Activated effector memory CD4-positive, alpha-beta T cell treated with Interleukin-2 at 50 U/mL for 16 hours (primary cell): ENCODE data around the gene VPS9D1.
"Not testable (repeated sequence)": the region's sequence is repeated elsewhere in the genome, so short reads cannot be mapped to it uniquely, and the experiment has no call there.

Experiments
- DNase-seq: peaks from one replicate; pipeline ENCODE4 v3.0.0-alpha.2; 2020

Gene VPS9D1

DNA sequence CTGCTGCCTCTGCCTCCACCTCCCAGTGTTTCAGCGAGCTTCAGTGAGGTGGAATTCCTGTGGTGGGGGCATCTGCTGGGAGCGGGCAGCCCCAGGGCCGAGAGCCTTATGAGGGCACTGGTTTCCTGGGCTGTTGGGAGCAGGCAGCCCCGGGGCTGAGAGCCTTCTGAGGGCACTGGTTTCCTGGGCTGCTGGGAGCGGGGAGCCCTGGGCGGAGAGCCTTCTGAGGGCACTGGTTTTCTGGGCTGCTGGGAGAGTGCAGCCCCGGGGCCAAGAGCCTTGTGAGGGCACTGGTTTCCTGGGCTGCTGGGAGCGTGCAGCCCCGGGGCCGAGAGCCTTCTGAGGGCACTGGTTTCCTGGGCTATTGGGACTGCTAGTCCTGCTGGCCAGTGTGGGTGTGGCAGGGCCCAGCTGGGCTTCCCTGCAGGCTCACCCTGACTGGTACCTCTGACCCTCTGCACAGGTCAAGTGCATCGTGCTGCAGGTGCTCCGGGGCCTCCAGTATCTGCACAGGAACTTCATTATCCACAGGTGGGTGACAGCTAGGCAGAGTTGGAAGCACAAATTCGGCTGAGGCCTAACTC, 28.6 kb downstream of the VPS9D1 start:
- no peak for DNase-seq

DNA sequence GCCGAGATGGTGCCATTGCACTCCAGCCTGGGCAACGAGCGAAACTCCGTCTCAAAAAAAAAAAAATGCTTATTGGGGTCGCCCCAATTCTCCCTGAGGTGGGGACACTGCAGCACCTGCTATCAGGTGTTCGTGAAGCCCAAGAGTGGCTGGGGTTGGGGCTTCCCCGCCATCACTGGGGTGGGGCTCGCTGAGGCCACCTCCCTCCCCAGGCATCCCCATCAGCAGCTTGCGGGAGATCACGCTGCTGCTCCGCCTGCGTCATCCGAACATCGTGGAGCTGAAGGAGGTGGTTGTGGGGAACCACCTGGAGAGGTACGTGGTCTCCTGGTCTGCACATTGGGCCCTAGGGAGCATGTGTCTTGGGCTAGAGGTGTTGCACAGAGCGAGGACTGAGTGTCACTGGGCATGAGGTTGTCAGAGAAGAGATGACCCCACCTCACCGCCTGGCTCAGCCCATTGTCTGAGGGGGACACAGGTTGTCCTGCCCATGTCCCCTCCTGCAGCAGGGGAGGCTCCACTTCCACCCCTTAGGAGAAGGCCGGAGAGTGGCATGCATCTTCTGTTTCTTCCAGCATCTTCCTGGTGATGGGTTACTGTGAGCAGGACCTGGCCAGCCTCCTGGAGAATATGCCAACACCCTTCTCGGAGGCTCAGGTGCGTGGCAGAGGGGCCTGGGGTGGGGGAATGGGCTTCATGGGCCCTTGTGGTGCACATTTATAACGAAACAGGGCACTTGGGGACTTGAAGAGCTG, 29.3 kb downstream of the VPS9D1 start:
- no peak for DNase-seq

- no peak for DNase-seq
These were observed 30.3 kb downstream of the VPS9D1 start for GRCh38 chr16:89690392-89690901.

DNA sequence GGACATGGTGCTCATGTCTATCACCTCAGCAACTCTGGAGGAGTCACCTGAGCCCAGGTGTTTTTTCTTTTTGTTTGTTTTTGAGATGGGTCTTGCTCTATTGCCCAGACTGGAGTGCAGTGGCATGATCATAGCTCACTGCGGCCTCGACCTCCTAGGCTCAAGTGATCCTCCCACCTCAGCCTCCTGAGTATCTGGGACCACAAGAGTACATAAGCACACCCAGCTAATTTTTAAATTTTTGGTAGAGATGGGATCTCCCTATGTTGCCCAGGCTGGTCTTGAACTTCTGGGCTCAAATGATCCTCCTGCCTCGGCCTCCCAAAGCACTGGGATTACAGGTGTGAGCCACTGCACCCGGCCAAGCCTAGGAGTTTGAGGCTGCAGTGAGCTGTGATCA, 31.1 kb downstream of the VPS9D1 start:
- DNase-seq = not testable (repeated sequence)

- no peak for DNase-seq
These were observed 31.6 kb downstream of the VPS9D1 start for GRCh38 chr16:89689142-89689541.

GRCh38 chr16:89688395-89688794, 32.3 kb downstream of the VPS9D1 start:
- DNase-seq = no peak

- no peak for DNase-seq
These were observed 33.4 kb downstream of the VPS9D1 start for GRCh38 chr16:89687092-89687940.

DNA sequence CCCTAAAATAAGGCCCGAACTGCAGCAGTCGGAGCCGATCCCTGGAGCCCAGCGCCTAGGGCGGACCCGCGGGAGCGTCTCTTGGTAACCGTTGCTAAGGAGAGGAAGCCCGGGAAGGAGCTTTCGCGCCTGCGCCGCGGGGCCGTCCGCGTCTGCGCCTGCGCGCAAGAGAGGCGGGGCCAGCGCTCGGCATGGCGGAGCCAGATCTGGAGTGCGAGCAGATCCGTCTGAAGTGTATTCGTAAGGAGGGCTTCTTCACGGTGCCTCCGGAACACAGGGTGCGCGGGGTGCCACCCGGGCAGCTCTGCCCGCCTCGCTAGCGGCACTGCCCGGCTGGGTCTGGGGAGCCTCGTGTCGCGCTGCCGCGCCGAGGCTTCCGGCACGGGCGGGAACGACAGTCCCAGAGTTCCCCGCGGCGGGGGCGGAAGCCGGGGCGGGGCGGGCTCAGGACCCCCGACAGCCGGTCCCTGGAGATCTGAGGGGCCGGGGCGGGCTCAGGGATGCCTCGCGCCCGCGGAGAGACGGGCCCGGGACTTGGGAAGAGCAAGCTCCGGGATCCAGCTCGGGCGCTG, 34.1 kb downstream of the VPS9D1 start, which contains the start of gene CDK10:
TSS of gene CDK10 (plus strand) at position 170 of the 572 bp plus-strand sequence. CDS start at position 192, 22 bp downstream.
- peak; percentile 87 for DNase-seq

- no peak for DNase-seq
These were observed 34.8 kb downstream of the VPS9D1 start for GRCh38 chr16:89685916-89686315.

- DNase-seq = no peak
These were observed 42.4 kb downstream of the VPS9D1 start for GRCh38 chr16:89678258-89678657.

DNA sequence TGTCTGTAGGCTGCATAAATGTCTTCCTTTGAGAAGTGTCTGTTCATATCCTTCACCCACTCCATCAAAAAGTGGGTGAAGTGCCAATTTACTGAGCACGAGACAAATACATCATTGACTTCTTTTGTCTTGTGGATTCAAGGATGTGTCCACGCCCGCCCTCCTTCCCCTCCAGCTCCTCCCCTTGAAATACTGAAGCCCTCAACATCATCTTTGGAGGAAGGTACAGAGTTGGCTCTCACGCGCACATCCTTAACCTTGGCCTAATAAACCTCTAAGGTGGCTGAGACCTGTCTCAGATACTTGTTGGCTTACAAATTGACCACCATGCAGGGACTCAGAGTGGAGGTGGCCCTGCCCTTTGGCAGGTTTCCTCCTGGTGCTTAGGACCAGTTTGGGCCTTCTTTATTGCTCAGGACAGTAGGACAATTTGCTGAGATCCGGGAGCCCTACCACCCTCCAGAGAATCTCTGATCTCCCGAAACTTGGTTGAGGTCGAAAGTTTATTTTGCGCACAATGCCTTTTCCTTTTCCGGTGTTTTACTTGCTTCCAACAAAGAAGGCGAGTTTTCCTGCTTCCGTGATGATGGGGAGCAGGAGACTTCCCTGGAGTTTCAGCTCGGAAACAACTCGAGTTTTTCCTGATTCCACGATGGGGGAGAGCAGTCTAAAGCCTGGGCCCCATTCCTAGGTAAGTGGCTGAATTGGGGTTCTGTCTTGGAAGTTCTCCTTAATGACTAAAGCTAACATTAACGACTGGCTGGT, 48.3 kb downstream of the VPS9D1 start:
- DNase-seq = no peak

DNA sequence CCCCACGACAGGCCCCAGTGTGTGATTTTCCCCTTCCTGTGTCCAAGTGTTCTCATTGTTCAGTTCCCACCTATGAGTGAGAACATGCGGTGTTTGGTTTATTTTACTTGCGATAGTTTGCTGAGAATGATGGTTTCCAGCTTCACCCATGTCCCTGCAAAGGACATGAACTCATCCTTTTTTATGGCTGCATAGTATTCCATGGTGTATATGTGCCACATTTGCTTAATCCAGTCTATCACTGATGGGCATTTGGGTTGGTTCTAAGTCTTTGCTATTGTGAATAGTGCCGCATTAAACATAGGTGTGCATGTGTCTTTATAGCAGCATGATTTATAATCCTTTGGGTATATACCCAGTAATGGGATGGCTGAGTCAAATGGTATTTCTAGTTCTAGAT, 49.1 kb downstream of the VPS9D1 start:
- DNase-seq = not testable (repeated sequence)

DNA sequence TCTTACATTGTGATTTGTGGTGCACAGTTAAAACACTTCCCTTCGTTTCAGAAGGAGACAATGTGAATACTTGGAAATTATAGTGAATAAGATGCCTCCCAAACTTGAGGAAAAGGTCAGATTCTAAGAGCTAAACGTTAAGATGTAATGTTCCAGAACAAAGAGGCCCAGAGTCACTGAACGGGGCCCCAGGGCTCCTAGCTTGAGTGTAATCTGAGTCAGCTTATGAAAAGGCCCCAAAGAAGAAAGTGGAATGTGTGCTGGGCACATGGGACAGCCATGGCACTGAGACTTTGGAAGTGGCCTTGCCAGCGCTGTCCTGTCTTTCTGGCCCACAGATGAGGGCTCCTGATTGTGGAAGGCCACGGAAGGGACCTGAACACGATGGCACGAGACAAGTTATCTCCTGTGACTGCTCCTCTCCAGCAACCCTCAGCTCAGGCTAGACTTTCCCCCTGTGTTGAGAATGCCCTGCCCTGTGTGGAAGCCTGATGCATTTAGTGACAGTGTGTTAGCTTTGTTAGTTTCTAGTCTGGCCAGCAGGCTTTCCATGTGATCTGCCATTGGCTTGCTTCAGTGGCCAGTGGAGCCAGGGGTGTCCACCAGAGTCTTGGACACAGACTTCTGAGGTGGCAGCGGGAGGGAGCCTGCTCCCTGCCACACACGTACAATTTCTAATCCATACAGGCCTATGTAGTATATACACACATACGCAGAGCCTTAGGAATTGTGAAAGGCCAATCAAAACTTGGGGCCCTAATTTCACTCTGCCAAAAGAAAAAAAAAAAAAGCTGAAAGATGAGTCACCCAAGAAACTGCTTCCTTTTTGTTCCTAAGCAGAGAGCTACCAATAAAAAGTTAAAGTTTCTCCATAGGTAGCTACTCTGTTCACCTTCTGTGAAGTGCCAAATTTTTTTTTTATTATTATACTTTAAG, 49.9 kb downstream of the VPS9D1 start:
- no peak for DNase-seq

- no peak for DNase-seq
These were observed 50.9 kb downstream of the VPS9D1 start for GRCh38 chr16:89669755-89670154.

DNA sequence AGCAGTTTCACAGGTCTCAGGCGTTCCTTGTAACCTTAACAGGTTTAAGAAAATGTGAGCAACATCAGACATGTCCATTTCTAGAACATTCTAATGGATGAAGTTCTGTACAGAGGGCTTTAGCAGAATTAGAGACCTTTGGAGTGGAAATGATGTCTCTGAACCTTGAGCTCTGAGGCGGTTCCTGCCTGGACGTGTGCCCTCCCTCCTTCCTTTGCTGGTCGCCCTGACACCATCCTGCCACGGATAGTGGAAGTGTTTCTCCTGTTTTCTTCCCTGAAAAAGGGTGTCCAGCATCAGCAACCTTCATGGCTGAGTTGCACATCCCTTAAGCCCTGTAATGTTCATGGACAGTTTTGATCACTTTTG, 51.9 kb downstream of the VPS9D1 start:
- DNase-seq = no peak

DNA sequence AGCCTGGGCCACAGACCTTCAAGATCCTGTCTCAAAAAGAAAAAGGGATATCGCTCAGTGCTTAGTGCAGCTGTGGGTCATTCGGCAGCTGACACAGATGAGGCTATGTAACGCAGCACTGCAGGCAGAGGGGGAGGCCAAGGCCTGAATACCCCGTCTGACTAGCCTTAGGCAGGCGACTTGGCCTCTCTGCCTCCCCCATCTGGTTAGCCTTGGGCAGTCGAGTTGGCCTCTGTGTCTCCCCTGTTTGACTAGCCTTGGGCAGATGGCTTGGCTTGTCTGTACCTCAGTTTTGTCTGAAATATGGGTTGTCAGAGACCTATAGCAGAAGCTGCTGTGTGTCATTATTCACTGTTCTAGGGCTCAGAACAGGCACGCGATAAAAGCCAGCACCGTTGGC, 53.1 kb downstream of the VPS9D1 start:
- DNase-seq = no peak

GRCh38 chr16:89667000-89667399, 53.7 kb downstream of the VPS9D1 start:
- DNase-seq = not testable (repeated sequence)

DNA sequence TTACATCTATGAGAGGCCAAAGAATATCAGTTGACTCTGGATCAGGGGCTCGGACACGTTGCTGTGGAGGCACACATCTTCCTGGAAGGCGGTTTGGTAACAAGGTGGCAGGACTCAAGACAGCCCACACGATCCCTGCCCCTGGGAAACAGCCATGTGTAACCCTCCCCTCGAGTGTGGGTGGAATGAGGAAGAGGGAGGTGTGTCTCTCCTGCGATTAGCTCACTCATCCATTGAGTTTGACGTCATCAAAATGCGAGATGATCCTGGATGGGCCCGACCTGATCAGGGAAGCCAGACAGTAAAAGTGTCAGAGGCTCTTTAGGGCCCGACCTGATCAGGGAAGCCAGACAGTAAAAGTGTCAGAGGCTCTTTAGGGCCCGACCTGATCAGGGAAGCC, 56.5 kb downstream of the VPS9D1 start:
- DNase-seq = not testable (repeated sequence)

GRCh38 chr16:89661215-89661614, 59.5 kb downstream of the VPS9D1 start:
- DNase-seq = no peak

DNA sequence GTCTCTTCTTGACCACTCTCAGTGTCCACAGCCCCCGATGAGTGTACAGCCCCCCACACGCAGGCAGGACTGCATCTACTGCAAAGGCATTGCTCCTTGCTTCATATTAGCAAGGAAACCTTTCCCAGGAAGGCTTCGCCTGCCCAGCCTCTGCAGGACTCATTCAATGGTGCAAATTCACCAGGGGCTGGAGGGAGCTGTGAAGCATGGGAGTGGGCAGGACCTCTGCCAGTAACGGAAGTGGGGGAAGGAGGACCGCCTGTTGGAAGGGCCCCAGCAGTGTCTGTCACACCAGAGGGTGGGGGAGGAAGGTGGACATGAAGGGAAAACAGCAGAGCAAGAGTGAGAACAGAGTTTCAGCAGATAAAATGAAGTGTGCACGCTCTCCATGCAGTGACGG, 60.6 kb downstream of the VPS9D1 start:
- DNase-seq = no peak

DNA sequence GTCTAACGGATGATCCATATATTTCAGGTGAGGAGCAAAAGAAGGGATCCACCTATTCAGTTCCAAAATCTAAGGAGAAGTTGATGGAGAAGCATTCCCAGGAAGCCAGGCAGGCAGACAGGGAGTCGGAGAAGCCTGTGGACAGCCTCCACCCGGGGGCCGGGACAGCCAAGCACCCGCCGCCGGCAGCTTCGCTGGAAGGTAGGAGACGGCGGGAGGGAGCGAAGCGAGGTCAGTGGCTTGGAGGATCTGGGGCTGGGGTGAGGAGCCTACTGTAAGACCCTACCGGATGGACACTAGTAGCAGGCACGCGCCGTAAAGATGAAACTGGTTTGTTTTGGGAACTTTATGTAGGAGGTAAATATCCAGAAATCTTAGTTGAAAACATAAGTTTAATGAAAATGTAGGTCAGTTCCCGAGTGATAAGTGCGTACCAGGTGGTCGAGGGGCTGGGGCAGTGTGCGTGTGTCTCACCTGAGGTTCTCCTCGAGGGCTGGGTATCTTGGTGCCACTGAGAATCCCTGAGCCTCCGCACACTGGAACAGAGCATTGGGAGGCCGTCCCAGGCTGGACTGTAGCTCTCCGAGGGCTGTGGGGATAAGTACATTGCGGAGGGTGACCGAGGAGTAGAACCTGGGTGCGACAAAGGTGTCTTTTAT, 62.3 kb downstream of the VPS9D1 start:
- DNase-seq = no peak
